MM.1S (cell line): ENCODE data around the gene UNKL.

Source experiments
- DNase-seq: peaks from one replicate; pipeline ENCODE4 v3.0.0-alpha.2; 2015
- H2AFZ ChIP-seq: fragments of 300-600 bp; sonication (generic); 2 replicates; pipeline ENCODE4 v1.6.0; 2016; ENCODE audit warnings: antibody characterized with exemption, low read length
- H3F3A ChIP-seq: fragments of 300-600 bp; sonication (generic); 2 replicates; pipeline ENCODE4 v1.6.1; 2016; ENCODE audit warnings: mild to moderate bottlenecking, antibody characterized with exemption, low read length, moderate library complexity, mixed read lengths; ENCODE audit not compliant: insufficient read depth
- H3K27ac ChIP-seq: fragments of 300-600 bp; sonication (generic); 2 replicates; pipeline ENCODE4 v1.5.1; 2016; ENCODE audit warnings: mild to moderate bottlenecking, low read length
- H3K27me3 ChIP-seq: fragments of 300-600 bp; sonication (generic); replicated peaks from 2 replicates; pipeline ENCODE4 v1.6.0; 2016; ENCODE audit warnings: low read length; ENCODE audit not compliant: insufficient read depth
- H3K36me3 ChIP-seq: fragments of 300-600 bp; sonication (generic); replicated peaks from 2 replicates; pipeline ENCODE4 v1.6.1; 2016; ENCODE audit warnings: mild to moderate bottlenecking, low read length, mixed read lengths; ENCODE audit not compliant: insufficient read depth
- H3K4me1 ChIP-seq: fragments of 300-600 bp; sonication (generic); 2 replicates; pipeline ENCODE4 v1.6.1; 2016; ENCODE audit warnings: low read length, mixed read lengths
- H3K4me2 ChIP-seq: fragments of 300-600 bp; sonication (generic); 2 replicates; pipeline ENCODE4 v1.6.0; 2016; ENCODE audit warnings: low read depth, low read length
- H3K4me3 ChIP-seq: fragments of 300-600 bp; sonication (generic); 2 replicates; pipeline ENCODE4 v1.5.1; 2016; ENCODE audit warnings: low read length, mixed read lengths
- H3K79me2 ChIP-seq: fragments of 300-600 bp; sonication (generic); 2 replicates; pipeline ENCODE4 v1.6.1; 2016; ENCODE audit warnings: mixed run types, low read length, mixed read lengths
- H3K9ac ChIP-seq: fragments of 300-600 bp; sonication (generic); 2 replicates; pipeline ENCODE4 v1.6.1; 2016; ENCODE audit warnings: low read length, mixed read lengths
- H3K9me2 ChIP-seq: fragments of 300-600 bp; sonication (generic); replicated peaks from 2 replicates; pipeline ENCODE4 v1.6.1; 2016; ENCODE audit warnings: mild to moderate bottlenecking, low read length, mixed read lengths; ENCODE audit not compliant: insufficient read depth
- H3K9me3 ChIP-seq: fragments of 300-600 bp; sonication (generic); replicated peaks from 2 replicates; pipeline ENCODE4 v1.6.1; 2016; ENCODE audit warnings: mild to moderate bottlenecking, low read length, mixed read lengths; ENCODE audit not compliant: insufficient read depth
- H4K20me1 ChIP-seq: fragments of 300-600 bp; sonication (generic); 2 replicates; pipeline ENCODE4 v1.6.1; 2016; ENCODE audit warnings: mild to moderate bottlenecking, low read length, moderate library complexity, mixed read lengths; ENCODE audit not compliant: insufficient read depth
- EZH2 ChIP-seq: fragments of 300-600 bp; sonication (generic); optimal IDR thresholded peaks from 2 replicates; pipeline ENCODE3; 2017; ENCODE audit warnings: low read depth, mild to moderate bottlenecking, antibody characterized with exemption, low read length, mixed read lengths
- EZH2phosphoT487 ChIP-seq: fragments of 300-600 bp; sonication (generic); IDR thresholded peaks from 2 replicates; pipeline ENCODE4 v1.6.1; 2018; ENCODE audit warnings: antibody characterized with exemption, low read length
- TF ChIP-seq, protein P1 (sequence below): fragments of 300-600 bp; sonication (generic); IDR thresholded peaks from 2 replicates; pipeline ENCODE4 v1.5.1; 2016; ENCODE audit warnings: antibody characterized with exemption, low read length, mixed read lengths

UNKL gene

DNA sequence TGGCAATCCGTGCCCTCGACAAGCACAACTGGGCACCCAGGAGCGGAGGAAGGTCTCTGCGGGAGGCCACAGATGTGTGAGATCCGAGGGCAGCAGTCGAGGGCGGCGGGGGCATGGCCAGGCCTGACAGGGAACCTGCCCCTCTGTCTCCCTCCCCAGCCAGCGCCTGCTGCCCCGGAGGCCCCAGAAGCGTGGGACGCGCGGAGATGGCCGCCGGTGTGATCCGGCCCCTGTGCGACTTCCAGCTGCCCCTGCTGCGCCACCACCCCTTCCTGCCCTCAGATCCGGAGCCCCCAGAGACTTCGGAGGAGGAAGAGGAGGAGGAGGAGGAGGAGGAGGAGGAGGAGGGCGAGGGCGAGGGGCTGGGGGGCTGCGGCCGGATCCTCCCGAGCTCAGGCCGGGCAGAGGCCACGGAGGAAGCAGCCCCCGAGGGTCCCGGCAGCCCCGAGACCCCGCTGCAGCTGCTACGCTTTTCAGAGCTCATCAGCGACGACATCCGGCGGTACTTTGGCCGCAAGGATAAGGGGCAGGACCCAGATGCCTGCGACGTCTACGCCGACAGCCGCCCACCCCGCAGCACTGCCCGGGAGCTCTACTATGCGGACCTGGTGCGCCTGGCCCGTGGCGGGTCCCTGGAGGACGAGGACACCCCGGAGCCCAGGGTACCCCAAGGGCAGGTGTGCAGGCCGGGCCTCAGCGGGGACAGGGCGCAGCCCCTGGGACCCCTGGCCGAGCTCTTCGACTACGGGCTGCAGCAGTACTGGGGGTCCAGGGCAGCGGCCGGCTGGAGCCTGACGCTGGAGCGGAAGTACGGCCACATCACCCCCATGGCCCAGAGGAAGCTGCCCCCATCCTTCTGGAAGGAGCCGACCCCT is 18.1 kb upstream of the UNKL start:
- Histone ChIP-seq H3K4me2 (no peak overlapping the region), H4K20me1 (no peaks in the 10 kb centered on the region), H3K9me3 (no peaks in the 10 kb centered on the region), H3F3A (no peaks in the 10 kb centered on the region), H3K27ac (no peak overlapping the region), H3K9ac (no peak overlapping the region), H3K4me3 (no peak overlapping the region), H3K27me3 (peaks cover 95% of the 10 kb centered on the region), H2AFZ (no peak overlapping the region), H3K36me3 (no peaks in the 10 kb centered on the region), H3K9me2 (no peaks in the 10 kb centered on the region), H3K4me1 (no peaks in the 10 kb centered on the region), H3K79me2 (no peaks in the 10 kb centered on the region)
- DNase-seq: no peak
- TF ChIP-seq EZH2 (no peak), EZH2phosphoT487 (no peak)
- TF ChIP-seq, protein P1, sequence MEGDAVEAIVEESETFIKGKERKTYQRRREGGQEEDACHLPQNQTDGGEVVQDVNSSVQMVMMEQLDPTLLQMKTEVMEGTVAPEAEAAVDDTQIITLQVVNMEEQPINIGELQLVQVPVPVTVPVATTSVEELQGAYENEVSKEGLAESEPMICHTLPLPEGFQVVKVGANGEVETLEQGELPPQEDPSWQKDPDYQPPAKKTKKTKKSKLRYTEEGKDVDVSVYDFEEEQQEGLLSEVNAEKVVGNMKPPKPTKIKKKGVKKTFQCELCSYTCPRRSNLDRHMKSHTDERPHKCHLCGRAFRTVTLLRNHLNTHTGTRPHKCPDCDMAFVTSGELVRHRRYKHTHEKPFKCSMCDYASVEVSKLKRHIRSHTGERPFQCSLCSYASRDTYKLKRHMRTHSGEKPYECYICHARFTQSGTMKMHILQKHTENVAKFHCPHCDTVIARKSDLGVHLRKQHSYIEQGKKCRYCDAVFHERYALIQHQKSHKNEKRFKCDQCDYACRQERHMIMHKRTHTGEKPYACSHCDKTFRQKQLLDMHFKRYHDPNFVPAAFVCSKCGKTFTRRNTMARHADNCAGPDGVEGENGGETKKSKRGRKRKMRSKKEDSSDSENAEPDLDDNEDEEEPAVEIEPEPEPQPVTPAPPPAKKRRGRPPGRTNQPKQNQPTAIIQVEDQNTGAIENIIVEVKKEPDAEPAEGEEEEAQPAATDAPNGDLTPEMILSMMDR: no peak

DNA sequence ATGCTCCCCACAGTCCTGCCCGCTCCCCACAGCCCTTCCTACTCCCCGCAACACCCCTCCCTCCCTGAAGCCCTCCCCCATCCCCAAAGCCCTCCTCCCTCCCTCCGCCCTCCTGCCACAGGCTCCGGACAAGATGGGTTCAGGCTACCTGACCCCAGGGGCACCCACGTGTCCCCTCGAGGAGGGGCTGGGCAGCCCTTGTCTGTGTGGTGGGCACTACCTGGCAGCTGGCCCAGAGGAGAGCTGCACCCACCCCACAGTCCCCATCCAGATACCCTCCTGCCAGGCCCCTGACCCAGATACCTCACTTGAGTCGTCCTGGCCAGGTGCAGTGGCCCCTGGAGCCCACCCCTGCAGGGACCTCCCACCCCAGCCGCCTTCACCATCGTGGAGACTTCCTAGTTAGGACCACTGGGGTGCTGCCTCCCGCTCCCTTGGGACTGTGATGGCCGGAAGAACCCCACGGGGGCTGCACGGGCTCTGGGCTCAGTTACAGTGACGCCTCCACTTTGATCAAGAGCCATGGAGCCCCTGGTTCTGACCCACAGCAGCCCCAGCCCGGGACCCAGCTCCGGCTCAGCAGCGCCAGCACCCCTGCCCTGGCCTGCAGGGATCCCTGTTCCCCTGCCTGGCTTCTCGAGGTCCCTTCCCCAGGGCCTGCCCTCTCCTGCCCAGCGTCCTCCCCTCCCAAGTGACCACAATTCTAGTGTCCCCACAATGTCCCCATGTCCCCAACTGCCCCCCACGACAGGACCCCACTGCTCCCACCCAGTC is 17.2 kb upstream of the UNKL start:
- Histone ChIP-seq H3K9ac (no peak overlapping the region), H3K27me3 (peaks cover 90% of the 10 kb centered on the region), H3K4me2 (no peak overlapping the region), H4K20me1 (no peaks in the 10 kb centered on the region), H3F3A (no peaks in the 10 kb centered on the region), H3K36me3 (no peaks in the 10 kb centered on the region), H3K4me1 (no peaks in the 10 kb centered on the region), H3K79me2 (no peaks in the 10 kb centered on the region), H3K27ac (no peak overlapping the region), H3K9me3 (no peaks in the 10 kb centered on the region), H3K4me3 (no peak overlapping the region), H3K9me2 (no peaks in the 10 kb centered on the region), H2AFZ (no peak overlapping the region)
- DNase-seq: no peak
- no peak for TF ChIP-seq EZH2phosphoT487
- TF ChIP-seq EZH2: no peak
- TF ChIP-seq, protein P1: no peak

DNA sequence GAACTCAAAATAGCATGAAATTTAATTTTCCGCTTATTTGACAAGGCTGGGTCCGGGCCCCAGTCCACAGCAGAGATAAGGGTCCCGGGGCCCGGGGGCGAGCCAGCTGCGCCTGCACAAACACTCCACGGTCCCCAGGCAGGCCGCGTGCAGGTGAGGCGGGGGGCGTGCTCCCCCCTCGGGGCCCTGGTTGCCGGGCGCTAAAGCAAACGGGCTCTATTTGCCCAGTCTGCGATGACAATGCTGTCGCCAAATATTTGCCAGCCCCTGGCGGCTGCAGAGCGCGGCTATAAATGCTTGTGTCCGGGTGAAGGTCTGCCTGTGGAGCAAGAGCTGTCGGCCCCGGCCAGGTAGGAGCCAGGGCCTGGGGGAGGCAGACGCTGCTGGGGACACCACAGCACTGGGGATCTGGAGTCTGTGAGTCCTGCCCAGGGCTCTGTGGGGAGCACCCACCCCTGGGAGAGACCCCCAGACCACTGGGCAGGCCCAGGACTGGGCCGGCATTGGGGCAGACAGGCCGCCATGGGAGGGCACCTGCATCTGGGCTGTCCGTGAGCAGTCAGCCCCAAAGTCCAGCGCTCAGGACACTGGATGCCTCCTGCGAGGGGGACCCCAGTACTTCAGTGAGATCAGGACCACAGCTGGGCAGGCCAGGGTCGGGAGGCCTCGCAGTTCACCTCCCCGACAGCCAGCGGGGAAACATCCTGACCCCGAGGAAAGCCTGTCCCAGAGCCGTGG is 16.4 kb upstream of the UNKL start, which contains the start of gene PERCC1:
Gene PERCC1 (plus strand): TSS at position 320 of the 738 bp plus-strand sequence. CDS start 1,516 bp downstream, outside the sequence.
- Histone ChIP-seq H3K4me3 (no peak within 1 kb of the TSS), H3K9me3 (no peaks in the 10 kb centered on the region), H3K79me2 (no peaks in the 10 kb centered on the region), H3K27ac (no peak within 1 kb of the TSS), H3K9ac (no peak within 1 kb of the TSS), H4K20me1 (no peaks in the 10 kb centered on the region), H3F3A (no peaks in the 10 kb centered on the region), H3K4me1 (no peaks in the 10 kb centered on the region), H3K36me3 (no peaks in the 10 kb centered on the region), H3K4me2 (no peak within 1 kb of the TSS), H3K9me2 (no peaks in the 10 kb centered on the region), H2AFZ (no peak within 1 kb of the TSS), H3K27me3 (peaks cover 85% of the 10 kb centered on the region)
- DNase-seq: no peak
- TF ChIP-seq EZH2 (no peak), EZH2phosphoT487 (no peak)
- TF ChIP-seq, protein P1: no peak
